ENCODE measurements around the gene ATP8A2.

Gene ATP8A2

DNA sequence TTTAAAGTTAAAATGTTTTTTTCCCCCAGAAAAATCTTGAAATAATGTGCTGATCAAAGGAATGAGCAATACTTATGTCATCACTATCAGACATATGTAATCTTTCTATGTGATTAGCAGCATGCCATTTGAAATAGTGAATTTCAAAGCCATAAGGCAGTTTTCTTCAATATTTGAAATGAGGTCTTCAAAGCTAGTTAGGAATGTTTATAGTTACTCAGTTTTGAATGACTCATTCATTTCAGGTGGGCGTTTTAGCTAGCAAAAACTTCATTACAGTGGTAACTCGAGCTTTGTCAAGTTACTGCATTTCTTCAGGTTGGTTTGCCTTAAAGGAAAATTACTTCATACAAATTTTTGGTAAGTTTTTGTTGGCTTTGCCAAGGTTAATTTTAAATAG, 102.1 kb downstream of the ATP8A2 start:
- TF ChIP-seq ZFX (IDR thresholded peaks at IDR 0.05; ENCODE audit: borderline replicate concordance): no peak
- TF ChIP-seq, protein P1, sequence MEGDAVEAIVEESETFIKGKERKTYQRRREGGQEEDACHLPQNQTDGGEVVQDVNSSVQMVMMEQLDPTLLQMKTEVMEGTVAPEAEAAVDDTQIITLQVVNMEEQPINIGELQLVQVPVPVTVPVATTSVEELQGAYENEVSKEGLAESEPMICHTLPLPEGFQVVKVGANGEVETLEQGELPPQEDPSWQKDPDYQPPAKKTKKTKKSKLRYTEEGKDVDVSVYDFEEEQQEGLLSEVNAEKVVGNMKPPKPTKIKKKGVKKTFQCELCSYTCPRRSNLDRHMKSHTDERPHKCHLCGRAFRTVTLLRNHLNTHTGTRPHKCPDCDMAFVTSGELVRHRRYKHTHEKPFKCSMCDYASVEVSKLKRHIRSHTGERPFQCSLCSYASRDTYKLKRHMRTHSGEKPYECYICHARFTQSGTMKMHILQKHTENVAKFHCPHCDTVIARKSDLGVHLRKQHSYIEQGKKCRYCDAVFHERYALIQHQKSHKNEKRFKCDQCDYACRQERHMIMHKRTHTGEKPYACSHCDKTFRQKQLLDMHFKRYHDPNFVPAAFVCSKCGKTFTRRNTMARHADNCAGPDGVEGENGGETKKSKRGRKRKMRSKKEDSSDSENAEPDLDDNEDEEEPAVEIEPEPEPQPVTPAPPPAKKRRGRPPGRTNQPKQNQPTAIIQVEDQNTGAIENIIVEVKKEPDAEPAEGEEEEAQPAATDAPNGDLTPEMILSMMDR (IDR thresholded peaks at IDR 0.05): no peak
- H3K27ac ChIP-seq: no peak overlapping the region

DNA sequence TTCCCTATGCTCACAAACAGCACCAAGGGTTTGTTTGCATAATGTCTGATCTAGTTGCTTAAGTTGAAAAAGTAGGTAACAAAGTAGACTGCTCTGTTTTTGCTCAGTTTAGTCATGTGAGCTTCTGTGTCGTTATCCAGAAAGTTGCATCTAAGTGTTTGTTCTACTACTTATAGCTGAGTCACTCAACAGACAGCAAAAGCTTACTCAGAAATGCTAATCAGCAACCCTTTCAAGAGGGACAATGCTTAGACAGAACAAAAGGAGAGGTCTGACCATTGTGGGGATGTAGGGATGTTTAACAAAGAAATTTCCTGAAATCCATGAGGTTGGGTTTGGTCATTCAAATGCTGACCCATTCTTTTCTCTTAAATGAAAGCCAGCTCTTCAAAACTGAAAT, 106.4 kb downstream of the ATP8A2 start:
- no peak for TF ChIP-seq ZFX (IDR thresholded peaks at IDR 0.05; ENCODE audit: borderline replicate concordance)
- TF ChIP-seq, protein P1 (IDR thresholded peaks at IDR 0.05): no peak
- H3K27ac ChIP-seq: no peak overlapping the region

DNA sequence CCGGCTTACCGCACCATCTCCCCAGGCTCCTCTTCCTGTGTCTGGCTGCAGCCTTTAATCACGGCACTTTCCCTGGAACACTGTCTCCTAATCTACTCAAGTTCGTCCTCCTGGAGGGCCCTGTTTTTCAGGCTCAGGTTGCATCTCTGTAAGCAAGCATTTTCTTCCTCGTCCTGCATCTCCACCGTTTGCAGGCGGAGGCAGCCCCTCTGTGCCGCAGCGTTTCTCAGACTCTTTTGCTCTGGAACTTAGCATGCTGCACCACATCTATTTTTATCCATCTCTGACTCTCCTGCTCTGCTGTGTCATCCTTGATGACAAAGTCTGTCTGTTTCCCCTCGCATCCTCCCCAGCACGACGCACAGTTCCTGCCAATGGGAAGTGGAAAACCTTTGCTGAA, 117.5 kb downstream of the ATP8A2 start:
- no peak for TF ChIP-seq ZFX (IDR thresholded peaks at IDR 0.05; ENCODE audit: borderline replicate concordance)
- TF ChIP-seq, protein P1 (IDR thresholded peaks at IDR 0.05): no peak
- no peak overlapping the region for H3K27ac ChIP-seq

DNA sequence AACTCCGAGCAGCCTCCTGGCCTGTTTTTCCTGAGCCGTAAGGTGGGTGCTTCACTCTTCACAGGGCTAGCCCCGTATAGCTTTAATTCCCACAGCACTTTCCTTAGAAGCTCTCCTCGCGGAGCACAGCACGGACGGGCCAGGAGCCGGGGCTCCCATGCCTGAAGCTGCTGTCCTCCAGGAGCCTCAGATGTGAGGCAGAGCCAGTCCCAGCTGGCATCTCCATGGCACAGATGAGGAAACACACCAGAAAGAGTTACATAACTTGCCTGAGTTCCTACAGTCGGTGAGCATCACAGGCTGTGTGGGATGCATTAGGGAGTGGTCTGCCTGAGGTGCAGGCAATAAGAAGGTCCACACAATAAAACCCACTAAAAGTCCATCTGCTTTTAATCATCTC, 118.5 kb downstream of the ATP8A2 start:
- no peak overlapping the region for H3K27ac ChIP-seq
- TF ChIP-seq ZFX (IDR thresholded peaks at IDR 0.05; ENCODE audit: borderline replicate concordance): no peak
- TF ChIP-seq, protein P1 (IDR thresholded peaks at IDR 0.05): no peak

DNA sequence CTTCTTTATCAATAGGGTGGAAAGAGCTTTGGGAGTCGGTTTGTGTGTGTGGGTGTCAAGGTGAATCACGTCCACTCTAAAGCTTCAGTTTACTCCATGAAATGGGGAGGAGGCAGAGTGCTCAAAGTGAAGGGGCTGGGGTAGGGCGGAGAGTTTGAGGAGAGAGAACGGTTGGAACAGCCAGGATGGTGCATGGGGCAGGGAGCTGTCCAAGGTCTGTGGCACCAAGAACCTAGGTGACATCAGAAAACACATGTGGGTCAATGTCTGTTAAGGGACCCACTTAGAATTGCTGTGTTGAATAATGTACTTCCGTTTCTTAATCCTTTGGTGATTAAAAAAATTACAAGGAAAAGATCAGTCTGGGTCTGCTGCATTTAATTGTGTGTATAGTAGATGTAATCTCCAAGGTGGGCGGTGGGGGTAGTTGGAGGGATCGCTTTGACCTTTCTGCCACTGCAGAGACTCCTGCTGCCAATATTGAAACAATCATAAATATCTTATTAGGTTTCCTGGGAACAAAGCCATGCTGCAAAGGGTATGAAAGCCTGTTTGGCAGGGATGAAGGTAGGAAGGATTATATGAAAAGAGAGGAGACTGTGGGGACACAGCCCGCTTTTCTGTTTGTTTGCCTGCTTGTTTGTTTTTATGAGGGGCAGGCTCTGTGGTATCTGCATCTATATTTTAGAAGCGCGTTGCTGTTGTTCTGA, 122.3 kb downstream of the ATP8A2 start:
- TF ChIP-seq, protein P1 (IDR thresholded peaks at IDR 0.05): no peak
- TF ChIP-seq ZFX (IDR thresholded peaks at IDR 0.05; ENCODE audit: borderline replicate concordance): no peak
- H3K27ac ChIP-seq: no peak overlapping the region

DNA sequence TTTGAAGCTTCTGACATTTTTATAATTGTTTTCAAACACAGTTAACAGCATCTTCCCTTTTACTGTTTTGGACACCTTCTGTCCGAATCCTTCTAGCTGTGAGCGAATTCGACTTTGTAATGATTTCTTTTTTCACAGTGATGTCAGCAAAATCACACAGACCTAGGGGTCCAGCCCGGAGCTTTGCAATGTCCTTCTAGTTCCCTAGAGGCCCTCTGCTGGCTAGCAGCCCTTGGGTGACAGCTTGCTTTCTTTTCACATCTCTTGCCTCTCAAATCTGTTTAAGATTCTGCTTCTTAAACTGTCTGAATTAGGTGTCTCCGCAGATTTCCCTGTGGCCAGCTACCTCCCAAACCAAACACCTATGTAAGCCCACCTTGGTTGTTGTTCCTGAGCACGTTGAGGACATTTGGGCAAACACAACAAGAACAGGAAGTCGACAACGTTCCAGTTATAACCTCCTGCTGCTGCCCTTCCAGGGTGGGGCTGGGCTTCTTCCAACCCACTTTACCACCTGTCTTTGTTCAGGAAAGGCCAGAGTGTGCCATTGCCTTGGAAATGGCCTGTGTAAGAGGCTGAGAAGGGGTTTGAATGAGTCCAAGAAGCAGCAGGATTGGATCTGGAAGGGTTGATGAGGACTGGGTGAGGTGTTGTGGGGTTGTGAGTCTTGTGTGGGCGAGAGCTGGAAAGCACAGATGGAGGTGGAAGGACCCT, 123.1 kb downstream of the ATP8A2 start:
- TF ChIP-seq, protein P1 (IDR thresholded peaks at IDR 0.05): no peak
- no peak for TF ChIP-seq ZFX (IDR thresholded peaks at IDR 0.05; ENCODE audit: borderline replicate concordance)
- no peak overlapping the region for H3K27ac ChIP-seq

DNA sequence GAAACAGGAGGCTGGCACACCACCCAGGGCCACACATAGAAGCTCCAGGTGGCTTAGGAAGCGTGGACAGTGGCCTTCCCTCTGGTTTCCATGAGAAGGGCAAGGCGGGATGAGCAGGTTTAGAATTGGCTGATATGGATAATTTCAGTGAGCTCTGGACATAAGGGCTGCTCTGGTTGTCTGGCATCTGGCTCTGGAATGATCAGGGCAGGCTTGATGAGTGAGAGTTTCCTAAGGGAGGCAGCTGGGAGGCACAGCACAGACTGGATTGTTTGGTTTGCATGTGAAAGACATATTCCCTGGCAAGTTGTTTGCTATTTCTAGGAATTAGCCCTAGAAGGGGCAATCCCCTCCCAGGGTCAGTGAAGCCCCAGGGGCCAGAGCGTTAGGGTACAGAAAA, 129.5 kb downstream of the ATP8A2 start:
- TF ChIP-seq, protein P1 (IDR thresholded peaks at IDR 0.05): no peak
- no peak for TF ChIP-seq ZFX (IDR thresholded peaks at IDR 0.05; ENCODE audit: borderline replicate concordance)
- H3K27ac ChIP-seq: no peak overlapping the region

Measured in 22Rv1 (cell line).